Gastrocnemius medialis (tissue), 4 donors: ENCODE measurements around the gene SLC12A4.

Source experiments
- POLR2A ChIP-seq, 2 donors: fragments of 450-650 bp; IDR thresholded peaks; one replicate each; pipeline ENCODE4 v1.6.1; 2017; ENCODE audit warnings: antibody characterized with exemption in 2 of 2, mild to moderate bottlenecking in 2 of 2, moderate library complexity in 2 of 2
- TF ChIP-seq, protein P1 (sequence below), 5 experiments: fragments of 450-650 bp in 3 of 5; fragments of 200-600 bp in 2 of 5; sonication (generic) in 2 of 5; IDR thresholded peaks in 4 of 5; conservative IDR thresholded peaks in 1 of 5; 1 replicate in 4 of 5; 2 replicates in 1 of 5; pipeline ENCODE4 v1.5.1; 2016 to 2019; ENCODE audit warnings: antibody characterized with exemption in 5 of 5, mild to moderate bottlenecking in 3 of 5, moderate library complexity in 3 of 5

DNA sequence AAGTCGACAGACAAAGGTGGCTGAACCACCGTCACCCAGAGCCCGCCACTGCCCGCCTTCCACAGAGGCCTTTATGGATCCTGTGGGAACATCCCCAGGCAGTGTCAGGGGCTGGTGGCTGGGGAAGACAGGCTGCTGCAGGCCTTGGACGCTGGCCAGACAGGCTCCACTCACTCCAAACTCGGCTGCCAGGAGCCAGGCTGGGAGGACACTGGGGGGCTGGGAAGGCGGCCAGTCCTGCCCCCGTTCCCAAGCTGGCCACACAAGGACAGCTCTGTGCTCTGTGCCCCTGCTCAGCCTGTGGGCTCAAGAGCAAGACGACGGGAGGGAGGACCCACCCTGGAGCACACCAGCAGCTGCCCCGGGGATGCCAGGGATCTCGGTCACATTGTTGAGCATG lies 17.0 kb downstream of the SLC12A4 start:
- TF ChIP-seq, protein P1, sequence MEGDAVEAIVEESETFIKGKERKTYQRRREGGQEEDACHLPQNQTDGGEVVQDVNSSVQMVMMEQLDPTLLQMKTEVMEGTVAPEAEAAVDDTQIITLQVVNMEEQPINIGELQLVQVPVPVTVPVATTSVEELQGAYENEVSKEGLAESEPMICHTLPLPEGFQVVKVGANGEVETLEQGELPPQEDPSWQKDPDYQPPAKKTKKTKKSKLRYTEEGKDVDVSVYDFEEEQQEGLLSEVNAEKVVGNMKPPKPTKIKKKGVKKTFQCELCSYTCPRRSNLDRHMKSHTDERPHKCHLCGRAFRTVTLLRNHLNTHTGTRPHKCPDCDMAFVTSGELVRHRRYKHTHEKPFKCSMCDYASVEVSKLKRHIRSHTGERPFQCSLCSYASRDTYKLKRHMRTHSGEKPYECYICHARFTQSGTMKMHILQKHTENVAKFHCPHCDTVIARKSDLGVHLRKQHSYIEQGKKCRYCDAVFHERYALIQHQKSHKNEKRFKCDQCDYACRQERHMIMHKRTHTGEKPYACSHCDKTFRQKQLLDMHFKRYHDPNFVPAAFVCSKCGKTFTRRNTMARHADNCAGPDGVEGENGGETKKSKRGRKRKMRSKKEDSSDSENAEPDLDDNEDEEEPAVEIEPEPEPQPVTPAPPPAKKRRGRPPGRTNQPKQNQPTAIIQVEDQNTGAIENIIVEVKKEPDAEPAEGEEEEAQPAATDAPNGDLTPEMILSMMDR (IDR thresholded peaks at IDR 0.05 in 4 of 5, conservative IDR thresholded peaks at IDR 0.05 in 1 of 5) = no peak
- TF ChIP-seq POLR2A (IDR thresholded peaks at IDR 0.05) = no peak
